Endodermal cell (in vitro differentiated cells): ENCODE results near the gene GPSM1. TPM values are rescaled to one million over a fixed set of nuclear protein-coding genes. Genes with fewer than 3 reads are reported as not detected.
A peak's percentile ranks its signal among the peaks of the same experiment; 100 is the strongest.

Experiments used
- DNase-seq: peaks from one replicate; pipeline ENCODE4 v3.0.0-alpha.2; 2017
- H3K27ac ChIP-seq: 2 replicates; pipeline ENCODE4 v1.5.1; 2013; ENCODE audit warnings: mild to moderate bottlenecking, low read depth, low read length, moderate library complexity
- H3K27me3 ChIP-seq: 2 replicates; pipeline ENCODE4 v1.6.1; 2013; ENCODE audit warnings: mild to moderate bottlenecking, low read length, moderate library complexity; ENCODE audit not compliant: insufficient read depth, control insufficient read depth, poor library complexity, severe bottlenecking
- H3K36me3 ChIP-seq: 2 replicates; pipeline ENCODE4 v1.7.0; 2013; ENCODE audit warnings: mild to moderate bottlenecking, low read length, moderate library complexity; ENCODE audit not compliant: control insufficient read depth, insufficient read depth
- H3K4me1 ChIP-seq: one replicate; pipeline ENCODE4 v1.7.0; 2013; ENCODE audit warnings: low read length; ENCODE audit not compliant: control insufficient read depth, insufficient read depth
- H3K4me3 ChIP-seq: 2 replicates; pipeline ENCODE4 v1.5.1; 2013; ENCODE audit warnings: mild to moderate bottlenecking, low read length, moderate library complexity
- H3K9ac ChIP-seq: 2 replicates; pipeline ENCODE4 v1.6.1; 2013; ENCODE audit warnings: mild to moderate bottlenecking, low read length, moderate library complexity; ENCODE audit not compliant: poor library complexity, severe bottlenecking; ENCODE audit errors: extremely low read depth
- H3K9me3 ChIP-seq: 2 replicates; pipeline ENCODE4 v1.6.1; 2013; ENCODE audit warnings: mild to moderate bottlenecking, low read length, moderate library complexity; ENCODE audit not compliant: control insufficient read depth
- H3K27ac Mint-ChIP-seq: 2 replicates; pipeline ENCODE4 v1.8.0; 2020; ENCODE audit warnings: mixed read lengths
- H3K27me3 Mint-ChIP-seq: 2 replicates; pipeline ENCODE4 v1.8.0; 2021; ENCODE audit warnings: mild to moderate bottlenecking, mixed read lengths; ENCODE audit not compliant: insufficient read depth
- H3K36me3 Mint-ChIP-seq: 2 replicates; pipeline ENCODE4 v1.8.0; 2020; ENCODE audit warnings: low read depth, mixed read lengths
- H3K4me1 Mint-ChIP-seq: 2 replicates; pipeline ENCODE4 v1.8.0; 2020; ENCODE audit warnings: mixed read lengths
- H3K4me3 Mint-ChIP-seq: 2 replicates; pipeline ENCODE4 v1.8.0; 2020; ENCODE audit warnings: mild to moderate bottlenecking, moderate library complexity, mixed read lengths
- H3K9me3 Mint-ChIP-seq: 2 replicates; pipeline ENCODE4 v1.8.0; 2020; ENCODE audit warnings: mild to moderate bottlenecking, mixed read lengths
- CTCF ChIP-seq: fragments of 200-600 bp; sonication (generic); conservative IDR thresholded peaks from 2 replicates; pipeline ENCODE4 v1.5.0; 2021; ENCODE audit warnings: antibody characterized with exemption, mild to moderate bottlenecking
- WGBS, 2 experiments: methylation state at CpG; one replicate each; pipeline versions ENCODE4 v1.1.5 to v1.1.7; 2013; ENCODE audit warnings: missing lambda C conversion rate in 2 of 2, mixed read lengths in 1 of 2; ENCODE audit not compliant: insufficient coverage in 1 of 2, insufficient read length in 1 of 2; 5-methylcytosine and 5-hydroxymethylcytosine counted together
- total RNA-seq, 2 donors: library from RNA; stranded (reverse); fragmentation: NEBNext Ultra II Directional in 1 of 2; extraction: Animal tissue kit (Norgen Biotek cat#: 25700) in 1 of 2; gene quantifications; 2 replicates in 1 of 2; 3 replicates in 1 of 2; pipeline ENCODE4 v1.2.1, GENCODE V29; 2021

Gene GPSM1
- total RNA-seq, 2 donors from 2014 or later: 37.2 to 38.6 TPM

GRCh38 chr9:136329211-136329627, 1.9 kb downstream of the GPSM1 start:
- H3K4me1 Mint-ChIP-seq: peaks cover 6% of the 10 kb centered on the region
- no peaks in the 10 kb centered on the region for H3K9me3 ChIP-seq
- WGBS, 2 experiments: 87 to 90% methylated on average over 14 to 19 of the region's 19 CpGs
- H3K27ac Mint-ChIP-seq: no peak overlapping the region
- H3K9ac ChIP-seq: peak overlapping the region; percentile 30
- peaks cover 4% of the 10 kb centered on the region for H3K36me3 ChIP-seq
- no peaks in the 10 kb centered on the region for H3K27me3 ChIP-seq
- H3K4me3 ChIP-seq: peak overlapping the region; percentile 86
- H3K9me3 Mint-ChIP-seq: no peaks in the 10 kb centered on the region
- DNase-seq: no peak
- H3K36me3 Mint-ChIP-seq: no peaks in the 10 kb centered on the region
- no peak for TF ChIP-seq CTCF
- H3K27me3 Mint-ChIP-seq: no peaks in the 10 kb centered on the region
- H3K27ac ChIP-seq: peak overlapping the region; percentile 81
- H3K4me1 ChIP-seq: peaks cover 17% of the 10 kb centered on the region
- peak overlapping the region; percentile 54 for H3K4me3 Mint-ChIP-seq

- Histone ChIP-seq H3K4me1 (peaks cover 17% of the 10 kb centered on the region), H3K27ac (no peak overlapping the region), H3K9me3 (no peaks in the 10 kb centered on the region), H3K4me3 (no peak overlapping the region), H3K9ac (no peak overlapping the region), H3K36me3 (peaks cover 4% of the 10 kb centered on the region), H3K27me3 (no peaks in the 10 kb centered on the region)
- 91 to 96% methylated on average over 8 to 23 of the region's 23 CpGs for WGBS, 2 experiments
- Mint-ChIP-seq H3K36me3 (no peaks in the 10 kb centered on the region), H3K4me1 (peaks cover 6% of the 10 kb centered on the region), H3K27me3 (no peaks in the 10 kb centered on the region), H3K9me3 (no peaks in the 10 kb centered on the region), H3K27ac (no peak overlapping the region), H3K4me3 (no peak overlapping the region)
- TF ChIP-seq CTCF: no peak
- DNase-seq: no peak
These were observed 2.5 kb downstream of the GPSM1 start for GRCh38 chr9:136329636-136330405.

- no peak overlapping the region for H3K9ac ChIP-seq
These were observed 3.2 kb downstream of the GPSM1 start for GRCh38 chr9:136330406-136330990.

More at GRCh38 chr9:136330406-136330990, 3.2 kb downstream of the GPSM1 start:
- no peak overlapping the region for H3K4me3 ChIP-seq
- peaks cover 17% of the 10 kb centered on the region for H3K4me1 ChIP-seq
- Mint-ChIP-seq H3K27me3 (no peaks in the 10 kb centered on the region), H3K27ac (no peak overlapping the region), H3K4me3 (no peak overlapping the region), H3K36me3 (no peaks in the 10 kb centered on the region), H3K9me3 (no peaks in the 10 kb centered on the region), H3K4me1 (peaks cover 6% of the 10 kb centered on the region)
- 91% methylated on average over 10 to 14 of the region's 14 CpGs for whole genome bisulfite sequencing, 2 experiments
- no peak for DNase-seq
- H3K27me3 ChIP-seq: no peaks in the 10 kb centered on the region
- no peak for TF ChIP-seq CTCF
- H3K27ac ChIP-seq: no peak overlapping the region
- peaks cover 4% of the 10 kb centered on the region for H3K36me3 ChIP-seq
- no peaks in the 10 kb centered on the region for H3K9me3 ChIP-seq
